GM08714 (cell line): ENCODE results near the gene AGBL4.

Experiments used
- H3K4me3 ChIP-seq: fragments of 200-500 bp; sonication (Bioruptor generic); 2 replicates; pipeline ENCODE4 v1.5.1; 2014; ENCODE audit warnings: mild to moderate bottlenecking, low read length, inconsistent platforms
- ZNF274 ChIP-seq: IDR thresholded peaks from 2 replicates; pipeline ENCODE4 v1.6.1; 2012; ENCODE audit warnings: mild to moderate bottlenecking, low read depth, low read length

AGBL4 gene

GRCh38 chr1:48673332-48674105 is 1350.2 kb downstream of the AGBL4 start:
- H3K4me3 ChIP-seq = no peak overlapping the region
- TF ChIP-seq ZNF274 = no peak

GRCh38 chr1:48671578-48671977 is 1352.2 kb downstream of the AGBL4 start:
- no peak overlapping the region for H3K4me3 ChIP-seq
- TF ChIP-seq ZNF274 = no peak

DNA sequence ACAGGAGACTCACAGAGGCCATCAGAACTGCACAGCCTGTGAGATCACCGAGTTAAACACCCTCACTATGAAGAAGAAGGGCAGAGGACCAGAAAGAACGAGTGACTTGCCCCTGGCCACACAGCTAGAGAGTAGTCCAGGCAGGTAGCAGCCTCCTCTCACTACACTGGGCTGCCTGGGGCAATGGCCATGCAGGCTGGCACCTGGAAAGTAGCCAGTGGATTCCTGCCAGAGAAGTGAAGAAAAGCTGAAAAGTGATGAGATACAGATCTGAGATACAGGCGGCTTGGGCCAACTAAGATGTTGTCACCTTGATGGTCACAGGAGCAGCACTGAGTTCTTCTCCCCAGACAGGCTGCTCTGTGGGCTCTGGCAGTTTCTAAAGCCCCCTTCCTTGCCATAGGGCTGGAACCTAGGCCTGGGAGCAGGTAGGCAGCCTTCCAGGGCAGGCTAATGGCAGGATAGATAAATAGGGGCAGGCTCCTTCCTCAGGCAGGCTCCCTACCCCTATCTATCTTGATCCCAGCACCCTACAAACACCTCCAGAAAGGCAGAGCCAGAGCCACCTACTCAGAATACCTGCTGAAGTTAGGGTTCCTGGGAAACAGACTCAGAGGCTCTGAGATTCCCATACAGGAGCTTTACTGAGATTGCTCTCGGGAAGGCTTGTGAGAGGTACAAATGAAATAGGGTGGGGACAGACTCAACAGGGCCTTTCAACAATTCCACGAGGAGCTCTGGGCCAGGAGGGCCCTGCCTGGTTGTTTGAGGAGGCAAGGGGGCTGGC is 1353.3 kb downstream of the AGBL4 start:
- no peak for TF ChIP-seq ZNF274

GRCh38 chr1:48668339-48668738 is 1355.4 kb downstream of the AGBL4 start:
- H3K4me3 ChIP-seq = no peak overlapping the region
- TF ChIP-seq ZNF274 = no peak

More for the DNA sequence above, 1353.3 kb downstream of the AGBL4 start:
- no peak overlapping the region for H3K4me3 ChIP-seq

DNA sequence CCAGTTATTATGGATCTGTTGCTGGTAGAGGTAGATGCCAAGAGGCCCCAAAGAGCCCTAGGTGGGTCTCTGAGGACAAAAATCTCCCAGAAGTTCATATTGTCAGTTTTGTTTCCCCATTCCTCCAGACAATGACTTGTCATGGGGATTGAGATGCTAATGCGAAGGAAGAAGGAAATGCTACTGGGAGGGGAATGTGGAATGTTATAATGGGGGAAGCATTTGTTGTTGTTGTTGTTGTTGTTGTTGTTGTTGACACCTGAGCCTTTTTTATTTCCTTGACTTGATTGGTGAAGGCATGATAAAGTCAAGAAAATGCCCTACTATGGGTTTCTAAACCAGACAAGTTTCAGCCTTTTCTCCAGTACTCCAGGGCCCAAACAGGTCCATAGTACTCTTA is 1356.0 kb downstream of the AGBL4 start:
- no peak overlapping the region for H3K4me3 ChIP-seq
- no peak for TF ChIP-seq ZNF274

DNA sequence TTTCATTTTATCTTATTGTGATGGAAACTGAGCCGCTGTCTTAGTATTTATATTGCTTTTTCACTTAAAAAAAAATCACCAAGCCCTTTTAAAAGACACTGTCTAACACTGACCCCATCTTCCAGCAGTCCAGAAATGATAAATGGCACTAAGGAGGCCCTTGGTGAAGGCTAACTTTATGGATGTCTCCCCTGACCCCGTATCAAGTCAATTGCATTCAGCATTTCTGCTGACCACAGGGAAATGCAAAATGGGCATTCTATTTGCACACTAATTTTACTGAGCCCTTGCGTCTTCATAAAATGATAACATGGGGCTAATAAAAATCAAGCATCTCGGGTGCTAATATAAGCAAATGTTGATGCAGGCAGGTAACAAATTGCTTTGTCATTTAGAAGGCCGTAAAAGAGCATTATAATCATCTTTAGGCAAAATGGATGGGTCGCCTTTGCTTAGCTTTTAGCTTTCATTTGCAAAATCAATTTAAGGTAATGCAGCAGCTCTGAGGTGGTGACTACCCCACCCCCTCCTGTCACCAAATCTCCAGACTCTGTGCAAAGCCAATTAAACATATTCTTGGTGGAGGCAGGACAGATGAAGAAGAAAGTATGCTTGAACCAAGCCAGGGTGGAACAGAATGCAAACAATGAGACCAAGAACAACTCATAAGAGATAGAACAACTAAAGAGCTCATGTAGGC is 1357.9 kb downstream of the AGBL4 start:
- TF ChIP-seq ZNF274 = no peak
- no peak overlapping the region for H3K4me3 ChIP-seq

DNA sequence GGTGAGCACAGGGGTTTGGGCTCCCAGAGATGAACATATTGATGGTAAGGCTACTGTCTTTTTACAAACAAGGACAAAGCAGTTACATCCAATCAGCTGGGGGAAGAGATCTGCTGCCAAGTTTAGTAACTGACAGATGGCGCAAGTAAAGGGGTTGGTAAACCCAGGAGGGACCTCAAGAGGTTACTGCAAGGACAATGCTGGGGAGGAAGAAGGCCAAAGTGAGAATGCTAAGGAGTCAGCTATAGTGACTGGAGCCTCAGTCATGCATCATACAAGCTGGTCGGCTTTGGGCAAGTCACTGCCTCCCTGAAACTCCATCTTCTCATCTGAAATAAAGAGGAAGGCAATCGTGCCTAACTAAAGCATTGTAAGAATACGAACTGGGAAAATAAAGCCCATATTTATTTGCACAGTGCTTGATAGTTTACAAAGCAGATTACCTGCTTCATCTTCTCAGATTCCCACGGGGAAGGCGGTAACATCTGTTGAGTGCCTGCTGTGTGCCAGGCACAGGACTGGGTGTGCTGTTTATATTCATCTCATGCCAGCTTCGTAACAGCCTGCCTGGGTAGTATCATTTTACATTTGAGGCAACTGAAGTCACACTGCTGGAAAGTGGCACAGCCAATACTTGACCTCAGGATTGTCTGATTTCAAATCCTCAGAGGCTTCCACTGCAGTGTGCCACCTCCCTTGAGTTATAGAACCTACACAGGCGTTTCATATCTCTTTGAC is 1361.9 kb downstream of the AGBL4 start:
- no peak overlapping the region for H3K4me3 ChIP-seq
- no peak for TF ChIP-seq ZNF274

DNA sequence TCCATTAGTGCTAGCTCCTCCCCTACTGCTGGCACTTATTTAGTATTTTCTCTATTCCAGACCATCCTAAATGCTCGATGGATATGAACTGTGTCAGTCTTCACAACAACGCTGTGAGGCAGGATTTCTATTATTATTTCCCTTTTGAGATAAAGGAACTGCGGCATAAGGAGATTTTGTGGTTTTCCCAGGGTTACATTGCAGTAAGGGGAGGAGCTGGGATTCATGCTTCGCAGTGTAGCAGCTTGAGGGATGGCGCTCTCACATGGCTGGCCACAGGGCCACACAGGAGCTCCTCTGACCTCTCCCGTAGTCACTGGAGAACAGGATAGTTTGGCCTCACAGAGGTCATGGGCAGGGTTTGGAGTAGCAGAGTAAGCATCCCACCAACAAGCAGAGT is 1364.0 kb downstream of the AGBL4 start:
- no peak overlapping the region for H3K4me3 ChIP-seq
- no peak for TF ChIP-seq ZNF274

DNA sequence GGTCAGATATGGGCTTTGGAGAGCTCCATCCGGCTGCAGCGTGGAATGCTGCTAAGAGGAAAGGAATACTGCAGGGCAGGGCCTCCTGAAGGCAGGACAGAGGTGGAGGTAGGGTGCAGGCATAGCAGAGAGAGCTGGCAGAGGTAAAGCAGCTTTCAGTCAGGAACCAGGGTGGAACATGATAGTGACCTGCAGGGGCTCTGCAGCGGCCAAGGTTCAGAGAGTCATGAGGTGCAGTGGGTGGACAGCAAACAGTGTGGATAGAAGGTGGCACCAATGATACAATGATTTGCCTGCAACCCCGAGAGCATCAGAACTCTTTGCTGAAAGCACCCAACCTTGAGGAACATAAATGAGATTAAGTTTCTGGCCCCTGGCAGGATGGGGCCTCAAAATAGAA is 1366.3 kb downstream of the AGBL4 start:
- H3K4me3 ChIP-seq = no peak overlapping the region
- TF ChIP-seq ZNF274 = no peak

DNA sequence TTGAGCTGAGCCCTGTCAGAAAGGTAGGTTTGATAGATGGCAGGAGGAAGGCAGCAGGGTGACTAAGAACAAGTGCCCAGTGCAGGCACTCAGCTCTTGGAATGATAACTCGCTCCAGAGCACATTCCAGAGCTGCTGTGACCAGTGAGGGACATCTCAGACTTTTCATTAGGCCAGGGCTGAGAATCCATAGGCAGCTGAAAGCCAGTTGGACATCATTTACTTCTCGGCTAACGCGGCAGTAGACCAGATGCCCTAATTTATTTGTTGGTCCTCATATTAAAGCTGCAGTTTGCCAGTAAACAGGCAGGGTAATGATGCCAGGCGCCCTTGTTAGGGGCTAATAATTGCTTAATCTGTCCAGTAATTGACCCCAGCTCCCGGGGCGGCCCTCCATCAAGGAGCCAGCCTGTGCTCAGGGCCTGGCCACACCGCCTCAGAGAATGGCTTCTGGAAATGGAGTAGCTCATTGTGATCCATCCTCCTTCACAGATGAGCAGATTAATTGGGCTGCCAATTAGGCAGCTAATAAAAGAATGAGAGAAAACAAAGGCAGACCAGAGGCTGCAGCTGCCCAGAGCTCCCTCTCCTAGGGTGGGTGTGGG is 1369.0 kb downstream of the AGBL4 start:
- no peak for TF ChIP-seq ZNF274
- H3K4me3 ChIP-seq = no peak overlapping the region

- no peak for TF ChIP-seq ZNF274
- H3K4me3 ChIP-seq = no peak overlapping the region
Measured at GRCh38 chr1:48652334-48652733, 1371.4 kb downstream of the AGBL4 start.

GRCh38 chr1:48649880-48650279 is 1373.9 kb downstream of the AGBL4 start:
- no peak overlapping the region for H3K4me3 ChIP-seq
- no peak for TF ChIP-seq ZNF274

DNA sequence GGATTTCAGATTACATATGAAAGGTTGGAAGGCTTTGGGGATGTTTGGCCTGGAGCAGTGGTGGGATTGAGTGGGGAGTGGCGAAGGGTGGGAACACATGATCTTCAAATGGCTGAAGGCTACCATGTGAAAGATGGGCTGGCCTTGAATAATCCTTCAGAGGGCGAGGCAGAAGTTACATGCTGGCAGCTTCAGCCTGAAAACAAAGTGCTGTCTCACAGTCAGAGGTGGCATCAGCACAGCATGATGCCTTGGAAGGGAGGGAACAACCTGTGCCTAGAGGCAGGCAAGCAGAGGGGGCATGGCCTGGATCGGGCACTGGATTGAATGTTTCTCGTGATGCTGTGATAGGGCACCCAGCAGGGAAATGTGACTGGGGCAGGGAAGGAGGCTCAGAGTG is 1377.9 kb downstream of the AGBL4 start:
- no peak for TF ChIP-seq ZNF274
- H3K4me3 ChIP-seq = no peak overlapping the region
